Measurements from ENCODE around the gene PTPRK. TPM values are rescaled to one million over a fixed set of nuclear protein-coding genes. Genes with fewer than 3 reads are reported as not detected.

Gene PTPRK
- total and polyA plus RNA-seq, 2 of the 13 experiments (the other 11 are each of a cell fraction or from before 2014, with no cell fraction given), result 43.6 to 98.3 TPM

DNA sequence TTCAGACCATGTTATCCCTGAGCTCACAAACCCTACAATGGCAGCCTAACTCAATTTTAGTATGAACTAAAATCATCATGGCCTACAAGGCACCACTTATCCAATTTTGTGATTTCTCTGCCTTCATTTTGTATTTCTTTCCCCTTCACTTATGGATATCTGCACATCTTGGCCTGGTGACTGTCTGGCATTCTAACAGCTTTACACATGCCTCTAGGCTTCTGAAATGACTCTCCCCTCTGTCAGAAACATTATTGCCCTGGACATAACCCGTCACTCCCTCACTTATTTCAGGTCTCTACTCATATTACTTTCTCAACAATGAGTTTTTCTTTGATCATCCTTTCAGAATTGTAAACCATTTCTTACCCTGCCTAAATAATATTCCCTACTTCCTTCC, 530.3 kb downstream of the PTPRK start:
- Histone ChIP-seq H3K9ac (ENCODE audit: insufficient read depth, low read depth, low read length) (no peak overlapping the region), H3K9me3 (ENCODE audit: low read length) (no peaks in the 10 kb centered on the region), H3K79me2 (ENCODE audit: insufficient read depth, low read length) (no peaks in the 10 kb centered on the region), H3K4me2 (ENCODE audit: low read depth, low read length) (no peak overlapping the region), H3K27me3 (ENCODE audit: control insufficient read depth in 1 of 2, insufficient read depth in 2 of 2, low read length in 2 of 2) (no peaks in the 10 kb centered on the region), H2AFZ (ENCODE audit: low read length) (no peak overlapping the region), H3K4me1 (ENCODE audit: insufficient read depth, low read length) (no peaks in the 10 kb centered on the region), H3K4me3 (replicated peaks in 1 of 3; ENCODE audit: insufficient read depth in 1 of 3, low read depth in 2 of 3, low read length in 3 of 3) (no peak overlapping the region), H3K36me3 (replicated peaks in 1 of 2; ENCODE audit: control insufficient read depth in 1 of 2, insufficient read depth in 2 of 2, low read length in 2 of 2) (peaks cover 10 to 29% of the 10 kb centered on the region in 2 experiments), H3K27ac (ENCODE audit: extremely low read length, insufficient read depth, low read length) (no peak overlapping the region), H4K20me1 (ENCODE audit: insufficient read depth, low read length) (no peaks in the 10 kb centered on the region)
- TF ChIP-seq MBNL3 (CRISPR knock-in tag; conservative IDR thresholded peaks at IDR 0.05), result no peak
- no peak for TF ChIP-seq TIGD3 (CRISPR knock-in tag; IDR thresholded peaks at IDR 0.05; ENCODE audit: borderline replicate concordance)
- no peak for TF ChIP-seq RORA (CRISPR knock-in tag; IDR thresholded peaks at IDR 0.05)
- TF ChIP-seq, protein P1, sequence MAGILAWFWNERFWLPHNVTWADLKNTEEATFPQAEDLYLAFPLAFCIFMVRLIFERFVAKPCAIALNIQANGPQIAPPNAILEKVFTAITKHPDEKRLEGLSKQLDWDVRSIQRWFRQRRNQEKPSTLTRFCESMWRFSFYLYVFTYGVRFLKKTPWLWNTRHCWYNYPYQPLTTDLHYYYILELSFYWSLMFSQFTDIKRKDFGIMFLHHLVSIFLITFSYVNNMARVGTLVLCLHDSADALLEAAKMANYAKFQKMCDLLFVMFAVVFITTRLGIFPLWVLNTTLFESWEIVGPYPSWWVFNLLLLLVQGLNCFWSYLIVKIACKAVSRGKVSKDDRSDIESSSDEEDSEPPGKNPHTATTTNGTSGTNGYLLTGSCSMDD (CRISPR knock-in tag; IDR thresholded peaks at IDR 0.05), result no peak
- TF ChIP-seq NFE2 (CRISPR knock-in tag; IDR thresholded peaks at IDR 0.05), result no peak
- TF ChIP-seq HIC2 (CRISPR knock-in tag; IDR thresholded peaks at IDR 0.05; ENCODE audit: low read depth), result no peak
- no peak for TF ChIP-seq ZNF543 (CRISPR knock-in tag; IDR thresholded peaks at IDR 0.05)
- TF ChIP-seq HNRNPH1 (optimal IDR thresholded peaks at IDR 0.05; ENCODE audit: low read depth, low read length), result no peak
- no peak for TF ChIP-seq ZNF446 (CRISPR knock-in tag; IDR thresholded peaks at IDR 0.05)
- no peak for TF ChIP-seq SMAD9 (CRISPR knock-in tag; IDR thresholded peaks at IDR 0.05)
- no peak for TF ChIP-seq AGO2 (optimal IDR thresholded peaks at IDR 0.05; ENCODE audit: low read depth, low read length)
- TF ChIP-seq PRPF4 (IDR thresholded peaks at IDR 0.05; ENCODE audit: low read depth, low read length, poor library complexity, severe bottlenecking), result no peak
- no peak for TF ChIP-seq ZNF136 (CRISPR knock-in tag; IDR thresholded peaks at IDR 0.05; ENCODE audit: low read depth)
- TF ChIP-seq FIP1L1 (IDR thresholded peaks at IDR 0.05; ENCODE audit: borderline replicate concordance, insufficient read depth, low read depth, low read length), result no peak
- TF ChIP-seq ZFP82 (CRISPR knock-in tag; IDR thresholded peaks at IDR 0.05; ENCODE audit: borderline replicate concordance), result no peak
- TF ChIP-seq IRX3 (CRISPR knock-in tag; IDR thresholded peaks at IDR 0.05; ENCODE audit: borderline replicate concordance, low read depth), result no peak
- TF ChIP-seq ZNF24 (IDR thresholded peaks at IDR 0.05), result no peak
- no peak for TF ChIP-seq ZNF552 (CRISPR knock-in tag; IDR thresholded peaks at IDR 0.05; ENCODE audit: borderline replicate concordance)
- ChIA-PET CTCF (ENCODE audit: low intra/inter-chr PET ratio, low total read pairs) (no interaction called here), POLR2A (no interaction called here)
- intact Hi-C loops (cut with micrococcal nuclease; ENCODE audit: unreplicated experiment) (no loop called here), in situ Hi-C loops (cut with HindIII; ENCODE audit: extremely low pct_ligation_motif_present, low pct_unique_long_range_greater_than_20kb) (no loop called here)
- WGBS (ENCODE audit: low lambda C conversion rate), result 96% methylated on average over 1 of the region's 1 CpG
- no TSS peak for BruUV-seq (replicated peaks)
- FAIRE-seq (no peak), ATAC-seq (no peak), DNase-seq (ENCODE audit: low spot score) (no peak)

Data from HepG2 (cell line).